HG03095 (cell line): Measurements from ENCODE around the gene SLC4A5.

Experiments used
- ATAC-seq: cut with Tn5 transposase; IDR thresholded peaks from one replicate; pipeline ENCODE4 v1.9.1; 2021; ENCODE audit warnings: moderate library complexity; ENCODE audit not compliant: unreplicated experiment

The SLC4A5 gene

GRCh38 chr2:74317701-74318100 lies 25.5 kb downstream of the SLC4A5 start:
- no peak for ATAC-seq

- ATAC-seq = no peak
Observed at GRCh38 chr2:74316627-74317295, 26.5 kb downstream of the SLC4A5 start.

GRCh38 chr2:74314107-74314506 lies 29.1 kb downstream of the SLC4A5 start:
- ATAC-seq = no peak

- ATAC-seq = no peak
Observed at GRCh38 chr2:74313497-74313896, 29.7 kb downstream of the SLC4A5 start.

GRCh38 chr2:74312913-74313312 lies 30.3 kb downstream of the SLC4A5 start:
- ATAC-seq = no peak

- ATAC-seq = no peak
Observed at GRCh38 chr2:74307720-74308119, 35.5 kb downstream of the SLC4A5 start.

GRCh38 chr2:74304332-74305148 lies 38.7 kb downstream of the SLC4A5 start:
- no peak for ATAC-seq

GRCh38 chr2:74302865-74303264 lies 40.4 kb downstream of the SLC4A5 start:
- no peak for ATAC-seq

- ATAC-seq = no peak
Observed at GRCh38 chr2:74301262-74301661, 42.0 kb downstream of the SLC4A5 start.

GRCh38 chr2:74300506-74300905 lies 42.7 kb downstream of the SLC4A5 start:
- ATAC-seq = no peak

- ATAC-seq = no peak
Observed at GRCh38 chr2:74297950-74298349, 45.3 kb downstream of the SLC4A5 start.

GRCh38 chr2:74297391-74297790 lies 45.8 kb downstream of the SLC4A5 start:
- ATAC-seq = peak; percentile 59

GRCh38 chr2:74293191-74293991 lies 49.8 kb downstream of the SLC4A5 start:
- ATAC-seq = no peak

GRCh38 chr2:74292751-74293150 lies 50.5 kb downstream of the SLC4A5 start:
- ATAC-seq = no peak

GRCh38 chr2:74291886-74292621 lies 51.2 kb downstream of the SLC4A5 start:
- ATAC-seq = no peak

GRCh38 chr2:74291218-74291544 lies 52.0 kb downstream of the SLC4A5 start:
- ATAC-seq = no peak

- peak; percentile 65 for ATAC-seq
Observed at GRCh38 chr2:74290466-74291217, 52.6 kb downstream of the SLC4A5 start.

- ATAC-seq = no peak
Observed at GRCh38 chr2:74290066-74290465, 53.1 kb downstream of the SLC4A5 start.

- no peak for ATAC-seq
Observed at GRCh38 chr2:74286725-74287124, 56.5 kb downstream of the SLC4A5 start.
